PC-3 (cell line): ENCODE data around the gene CNMD.

Experiments used
- CTCF ChIP-seq: fragments of 300-600 bp; sonication (generic); conservative IDR thresholded peaks from 2 replicates; pipeline ENCODE4 v1.5.1; 2017; ENCODE audit warnings: antibody characterized with exemption, low read depth, mild to moderate bottlenecking, low read length
- EZH2 ChIP-seq: fragments of 300-600 bp; sonication (generic); IDR thresholded peaks from one replicate; pipeline ENCODE4 v1.6.1; 2017; ENCODE audit warnings: antibody characterized with exemption, mild to moderate bottlenecking, low read length; ENCODE audit not compliant: unreplicated experiment

- TF ChIP-seq CTCF: no peak
- TF ChIP-seq EZH2: no peak
Measured at GRCh38 chr13:52659340-52659739, 80.3 kb downstream of the CNMD start.
